Small intestine (tissue), 7 donors: ENCODE results near the gene CCDC150. TPM values are rescaled to one million over a fixed set of nuclear protein-coding genes. Genes with fewer than 3 reads are reported as not detected.
"Not testable (repeated sequence)": the region's sequence is repeated elsewhere in the genome, so short reads cannot be mapped to it uniquely, and the experiment has no call there.

Source experiments
- DNase-seq, 2 donors: peaks; one replicate each; pipeline versions ENCODE4 v3.0.0 to v3.0.0-alpha.2; 2013
- FAIRE-seq: peaks from 2 replicates; lab custom pipeline; 2012; peaks lifted over from hg19 to GRCh38; lab: Jason Lieb, UNC
- H3K27ac ChIP-seq, 3 donors: one replicate each; pipeline ENCODE4 v1.5.1; 2013; ENCODE audit warnings: low read length in 2 of 3, mild to moderate bottlenecking in 2 of 3, control low read depth in 1 of 3, inconsistent platforms in 1 of 3, low read depth in 1 of 3, moderate library complexity in 1 of 3
- H3K27me3 ChIP-seq, 3 donors: one replicate each; pipeline ENCODE4 v1.6.1; 2013; ENCODE audit warnings: low read length in 3 of 3, inconsistent platforms in 1 of 3; ENCODE audit not compliant: control insufficient read depth in 3 of 3, insufficient read depth in 3 of 3
- H3K36me3 ChIP-seq, 3 donors: one replicate each; pipeline ENCODE4 v1.6.1; 2013; ENCODE audit warnings: low read length in 3 of 3, inconsistent platforms in 1 of 3, low read depth in 1 of 3, mild to moderate bottlenecking in 1 of 3, moderate library complexity in 1 of 3; ENCODE audit not compliant: control insufficient read depth in 3 of 3, insufficient read depth in 2 of 3
- H3K4me1 ChIP-seq, 3 donors: one replicate each; pipeline ENCODE4 v1.6.1; 2013; ENCODE audit warnings: low read length in 2 of 3, inconsistent platforms in 1 of 3, low read depth in 1 of 3, mild to moderate bottlenecking in 1 of 3, moderate library complexity in 1 of 3; ENCODE audit not compliant: control insufficient read depth in 3 of 3, insufficient read depth in 2 of 3
- H3K4me3 ChIP-seq, 3 donors: one replicate each; pipeline ENCODE4 v1.5.1; 2013; ENCODE audit warnings: low read length in 3 of 3, control low read depth in 1 of 3, inconsistent platforms in 1 of 3, low read depth in 1 of 3, mild to moderate bottlenecking in 1 of 3, moderate library complexity in 1 of 3
- H3K9me3 ChIP-seq, 2 donors: one replicate each; pipeline ENCODE4 v1.6.1; 2013; ENCODE audit warnings: low read depth in 1 of 2, low read length in 1 of 2; ENCODE audit not compliant: control insufficient read depth in 2 of 2, insufficient read depth in 1 of 2
- WGBS, 3 donors: extraction: QIAGEN DNeasy Blood & Tissue Kit; methylation state at CpG; one replicate each; pipeline ENCODE4 v1.1.7; 2013; 5-methylcytosine and 5-hydroxymethylcytosine counted together
- polyA plus RNA-seq, 4 donors: library from polyadenylated mRNA; stranded (reverse) in 3 of 4; unstranded in 1 of 4; fragments of 200-250 nt in 3 of 4; fragments of 120-200 nt in 1 of 4; gene quantifications; one replicate each; pipeline versions ENCODE4 v1.2.1 to v1.2.3, GENCODE V29; 2013
- donor health status: healthy with polysubstance abuse.
- donor health status: control.
- donor health status: control.
- donor health status: Bipolar disorder and iron deficiency.
- donor health status: healthy.

The CCDC150 gene
- polyA plus RNA-seq, 4 donors: 1.9 to 14.5 TPM; not detected in 2

GRCh38 chr2:196597531-196597930, 42.0 kb upstream of the CCDC150 start:
- no peak for DNase-seq
- H3K27ac ChIP-seq: no peak overlapping the region
- FAIRE-seq: no peak
- 93 to 94% (median 94%) methylated on average over 6 of the region's 6 CpGs for WGBS, 3 donors
- peaks cover 0 to 3% (median 0%) of the 10 kb centered on the region in 3 donors for H3K4me1 ChIP-seq
- no peaks in the 10 kb centered on the region for H3K9me3 ChIP-seq
- no peaks in the 10 kb centered on the region for H3K36me3 ChIP-seq
- no peak overlapping the region for H3K4me3 ChIP-seq
- peaks cover 9 to 24% (median 16%) of the 10 kb centered on the region in 3 donors for H3K27me3 ChIP-seq

GRCh38 chr2:196598412-196598811, 41.1 kb upstream of the CCDC150 start:
- no peaks in the 10 kb centered on the region for H3K36me3 ChIP-seq
- FAIRE-seq (no peak), DNase-seq (no peak)
- peaks cover 6 to 23% (median 8%) of the 10 kb centered on the region in 3 donors for H3K27me3 ChIP-seq
- H3K4me3 ChIP-seq: no peak overlapping the region
- H3K27ac ChIP-seq: no peak overlapping the region
- H3K4me1 ChIP-seq: peaks cover 0 to 3% (median 0%) of the 10 kb centered on the region in 3 donors
- no peaks in the 10 kb centered on the region for H3K9me3 ChIP-seq
- WGBS, 3 donors: 52 to 70% (median 57%) methylated on average over 5 of the region's 5 CpGs

GRCh38 chr2:196598846-196599245, 40.7 kb upstream of the CCDC150 start:
- DNase-seq: no peak
- Histone ChIP-seq H3K4me1 (peaks cover 0 to under 1% (median 0%) of the 10 kb centered on the region in 3 donors), H3K4me3 (no peak overlapping the region), H3K27ac (no peak overlapping the region), H3K9me3 (no peaks in the 10 kb centered on the region), H3K36me3 (no peaks in the 10 kb centered on the region), H3K27me3 (peaks cover 4 to 21% (median 6%) of the 10 kb centered on the region in 3 donors)
- no peak for FAIRE-seq

- Histone ChIP-seq H3K27ac (no peak overlapping the region), H3K36me3 (no peaks in the 10 kb centered on the region), H3K4me1 (no peaks in the 10 kb centered on the region), H3K27me3 (peaks cover 0 to 3% (median 0%) of the 10 kb centered on the region in 3 donors), H3K4me3 (no peak overlapping the region), H3K9me3 (no peaks in the 10 kb centered on the region)
- WGBS, 3 donors: 56 to 62% (median 61%) methylated on average over 13 of the region's 13 CpGs
- FAIRE-seq (no peak), DNase-seq (no peak)
Observed at GRCh38 chr2:196601430-196602306, 37.8 kb upstream of the CCDC150 start.

GRCh38 chr2:196604196-196604595, 35.3 kb upstream of the CCDC150 start:
- H3K4me1 ChIP-seq: peaks cover 0 to 3% (median 0%) of the 10 kb centered on the region in 3 donors
- WGBS, 3 donors: 58 to 72% (median 60%) methylated on average over 2 of the region's 2 CpGs
- FAIRE-seq (no peak), DNase-seq (no peak)
- no peaks in the 10 kb centered on the region for H3K9me3 ChIP-seq
- H3K27me3 ChIP-seq: peaks cover 0 to 5% (median 0%) of the 10 kb centered on the region in 3 donors
- H3K27ac ChIP-seq: no peak overlapping the region
- H3K36me3 ChIP-seq: no peaks in the 10 kb centered on the region
- no peak overlapping the region for H3K4me3 ChIP-seq

- FAIRE-seq (no peak), DNase-seq (no peak)
- Histone ChIP-seq H3K36me3 (no peaks in the 10 kb centered on the region), H3K4me3 (no peak overlapping the region), H3K27ac (no peak overlapping the region), H3K9me3 (no peaks in the 10 kb centered on the region), H3K27me3 (peaks cover 0 to 5% (median 0%) of the 10 kb centered on the region in 3 donors), H3K4me1 (peaks cover 0 to 3% (median 0%) of the 10 kb centered on the region in 3 donors)
- 58 to 85% (median 62%) methylated on average over 3 of the region's 3 CpGs for WGBS, 3 donors
Observed at GRCh38 chr2:196606516-196606915, 33.0 kb upstream of the CCDC150 start.

- no peaks in the 10 kb centered on the region for H3K9me3 ChIP-seq
- H3K27me3 ChIP-seq: peaks cover 0 to 5% (median 0%) of the 10 kb centered on the region in 3 donors
- no peak overlapping the region for H3K4me3 ChIP-seq
- H3K27ac ChIP-seq: peak overlapping the region in 1 of 3 donors; percentile 38
- H3K4me1 ChIP-seq: peaks cover 0 to 3% (median 0%) of the 10 kb centered on the region in 3 donors
- DNase-seq (peak; percentile 12 to 23), FAIRE-seq (no peak)
- H3K36me3 ChIP-seq: no peaks in the 10 kb centered on the region
- 21 to 27% (median 21%) methylated on average over 3 of the region's 3 CpGs for WGBS, 3 donors
Observed at GRCh38 chr2:196607073-196607472, 32.4 kb upstream of the CCDC150 start.

GRCh38 chr2:196607896-196608295, 31.6 kb upstream of the CCDC150 start:
- WGBS, 3 donors: 81 to 86% (median 85%) methylated on average over 5 of the region's 5 CpGs
- FAIRE-seq: not testable (repeated sequence)

More at GRCh38 chr2:196607896-196608295, 31.6 kb upstream of the CCDC150 start:
- not testable (repeated sequence) for H3K36me3 ChIP-seq, H3K27ac ChIP-seq, H3K27me3 ChIP-seq, H3K4me1 ChIP-seq, H3K9me3 ChIP-seq, DNase-seq, H3K4me3 ChIP-seq
